GM19025 (cell line): Measurements from ENCODE around the gene MCF2L.

Experiments used
- ATAC-seq: cut with Tn5 transposase; IDR thresholded peaks from one replicate; pipeline ENCODE4 v1.9.1; 2021; ENCODE audit warnings: mild to moderate bottlenecking, low read depth, moderate library complexity; ENCODE audit not compliant: unreplicated experiment

Gene MCF2L

GRCh38 chr13:112963641-112964040, 5.4 kb upstream of the MCF2L start:
- no peak for ATAC-seq

GRCh38 chr13:112964971-112965492, 4.0 kb upstream of the MCF2L start:
- ATAC-seq = no peak

- no peak for ATAC-seq
These were observed 3.4 kb upstream of the MCF2L start for GRCh38 chr13:112965573-112966115.

- no peak for ATAC-seq
These were observed 2.2 kb upstream of the MCF2L start for GRCh38 chr13:112966776-112967175.

GRCh38 chr13:112967686-112968379, 1.2 kb upstream of the MCF2L start:
- no peak for ATAC-seq

GRCh38 chr13:112968380-112968909, 569 bp upstream of the MCF2L start:
- ATAC-seq = no peak

- no peak for ATAC-seq
These were observed 801 bp downstream of the MCF2L start for GRCh38 chr13:112969692-112970338.

GRCh38 chr13:112970552-112971287, 1.7 kb downstream of the MCF2L start:
- no peak for ATAC-seq

GRCh38 chr13:112971288-112971643, 2.3 kb downstream of the MCF2L start:
- ATAC-seq = no peak

GRCh38 chr13:112972258-112972657, 3.2 kb downstream of the MCF2L start:
- no peak for ATAC-seq

GRCh38 chr13:112972867-112973576, 4.0 kb downstream of the MCF2L start:
- ATAC-seq = no peak

- ATAC-seq = no peak
These were observed 4.5 kb downstream of the MCF2L start for GRCh38 chr13:112973577-112973951.

- ATAC-seq = no peak
These were observed 5.1 kb downstream of the MCF2L start for GRCh38 chr13:112974125-112974524.

GRCh38 chr13:112974671-112975070, 5.7 kb downstream of the MCF2L start:
- ATAC-seq = no peak

GRCh38 chr13:112975401-112975939, 6.5 kb downstream of the MCF2L start:
- ATAC-seq = no peak

GRCh38 chr13:112976526-112976925, 7.5 kb downstream of the MCF2L start:
- ATAC-seq = no peak

- ATAC-seq = no peak
These were observed 8.1 kb downstream of the MCF2L start for GRCh38 chr13:112977091-112977490.

- ATAC-seq = no peak
These were observed 8.5 kb downstream of the MCF2L start for GRCh38 chr13:112977525-112977924.

GRCh38 chr13:112978561-112979405, 9.8 kb downstream of the MCF2L start:
- no peak for ATAC-seq
